ENCODE measurements around the gene POU3F2. TPM values are rescaled to one million over a fixed set of nuclear protein-coding genes. Genes with fewer than 3 reads are reported as not detected.

POU3F2 gene
- total and polyA plus RNA-seq, 5 donors = 0.05 TPM; not detected in 4

GRCh38 chr6:98831959-98832283 is 2.5 kb upstream of the POU3F2 start:
- H3K4me1 ChIP-seq (ENCODE audit: control insufficient read depth, insufficient read depth, low read length) = peaks cover 7% of the 10 kb centered on the region

GRCh38 chr6:98832284-98833056 is 1.9 kb upstream of the POU3F2 start:
- WGBS = 1% methylated on average over 59 of the region's 59 CpGs
- Histone ChIP-seq H3K4me3 (ENCODE audit: low read length) (peak overlapping the region; percentile 79), H3K4me1 (ENCODE audit: control insufficient read depth, insufficient read depth, low read length) (peaks cover 7% of the 10 kb centered on the region), H3K9me3 (ENCODE audit: control insufficient read depth, low read length) (no peaks in the 10 kb centered on the region), H3K27ac (ENCODE audit: low read length) (no peak overlapping the region), H3K27me3 (ENCODE audit: control insufficient read depth, insufficient read depth) (no peaks in the 10 kb centered on the region)
- ATAC-seq (peak in 1 of 2 donors; percentile 46), DNase-seq (no peak)
- intact Hi-C loops (cut with DNase I) = no loop called here

More at GRCh38 chr6:98831959-98832283, 2.5 kb upstream of the POU3F2 start:
- DNase-seq (no peak), ATAC-seq (no peak)
- Histone ChIP-seq H3K4me3 (ENCODE audit: low read length) (peak overlapping the region; percentile 11), H3K27me3 (ENCODE audit: control insufficient read depth, insufficient read depth) (no peaks in the 10 kb centered on the region), H3K27ac (ENCODE audit: low read length) (no peak overlapping the region), H3K9me3 (ENCODE audit: control insufficient read depth, low read length) (no peaks in the 10 kb centered on the region)
- intact Hi-C loops (cut with DNase I) = no loop called here
- WGBS = 2% methylated on average over 11 of the region's 11 CpGs

- no peaks in the 10 kb centered on the region for H3K9me3 ChIP-seq (ENCODE audit: control insufficient read depth, low read length)
- WGBS = 2% methylated on average over 26 of the region's 26 CpGs
- ATAC-seq (peak; percentile 59 to 60), DNase-seq (peak in 1 of 3 donors; percentile 67)
- intact Hi-C loops (cut with DNase I) = no loop called here
- H3K27ac ChIP-seq (ENCODE audit: low read length) = no peak overlapping the region
- H3K4me3 ChIP-seq (ENCODE audit: low read length) = peak overlapping the region; percentile 79
- peaks cover 7% of the 10 kb centered on the region for H3K4me1 ChIP-seq (ENCODE audit: control insufficient read depth, insufficient read depth, low read length)
- no peaks in the 10 kb centered on the region for H3K27me3 ChIP-seq (ENCODE audit: control insufficient read depth, insufficient read depth)
Measured at GRCh38 chr6:98833057-98833306, 1.4 kb upstream of the POU3F2 start.

GRCh38 chr6:98833307-98834059 is 891 bp upstream of the POU3F2 start:
- no peaks in the 10 kb centered on the region for H3K27me3 ChIP-seq (ENCODE audit: control insufficient read depth, insufficient read depth)
- intact Hi-C loops (cut with DNase I) = no loop called here
- DNase-seq = no peak
- under 1% methylated on average over 42 of the region's 42 CpGs for WGBS
- H3K4me3 ChIP-seq (ENCODE audit: low read length) = peak overlapping the region; percentile 79
- no peaks in the 10 kb centered on the region for H3K9me3 ChIP-seq (ENCODE audit: control insufficient read depth, low read length)
- H3K4me1 ChIP-seq (ENCODE audit: control insufficient read depth, insufficient read depth, low read length) = peaks cover 7% of the 10 kb centered on the region
- ATAC-seq = peak; percentile 33 to 36
- no peak overlapping the region for H3K27ac ChIP-seq (ENCODE audit: low read length)

GRCh38 chr6:98835149-98836024 is 1.0 kb downstream of the POU3F2 start:
- Histone ChIP-seq H3K4me1 (ENCODE audit: control insufficient read depth, insufficient read depth, low read length) (peaks cover 7% of the 10 kb centered on the region), H3K27me3 (ENCODE audit: control insufficient read depth, insufficient read depth) (peaks cover 8% of the 10 kb centered on the region), H3K9me3 (ENCODE audit: control insufficient read depth, low read length) (no peaks in the 10 kb centered on the region), H3K4me3 (ENCODE audit: low read length) (peak overlapping the region; percentile 79), H3K27ac (ENCODE audit: low read length) (no peak overlapping the region)
- ATAC-seq = no peak
- intact Hi-C loops (cut with DNase I) = no loop called here
- peak in 1 of 3 donors; percentile 51 for DNase-seq
- 2% methylated on average over 76 of the region's 76 CpGs for WGBS

GRCh38 chr6:98836025-98836961 is 1.9 kb downstream of the POU3F2 start:
- Histone ChIP-seq H3K9me3 (ENCODE audit: control insufficient read depth, low read length) (no peaks in the 10 kb centered on the region), H3K27ac (ENCODE audit: low read length) (no peak overlapping the region), H3K4me3 (ENCODE audit: low read length) (peak overlapping the region; percentile 5), H3K27me3 (ENCODE audit: control insufficient read depth, insufficient read depth) (peaks cover 8% of the 10 kb centered on the region), H3K4me1 (ENCODE audit: control insufficient read depth, insufficient read depth, low read length) (peaks cover 7% of the 10 kb centered on the region)
- no peak for ATAC-seq
- DNase-seq = no peak
- 6% methylated on average over 23 of the region's 23 CpGs for WGBS
- intact Hi-C loops (cut with DNase I) = no loop called here

GRCh38 chr6:98836962-98837944 is 2.9 kb downstream of the POU3F2 start:
- no peak for ATAC-seq
- peaks cover 8% of the 10 kb centered on the region for H3K27me3 ChIP-seq (ENCODE audit: control insufficient read depth, insufficient read depth)
- WGBS = 23% methylated on average over 9 of the region's 9 CpGs

GRCh38 chr6:98838032-98838431 is 3.7 kb downstream of the POU3F2 start:
- Histone ChIP-seq H3K4me3 (ENCODE audit: low read length) (no peak overlapping the region), H3K9me3 (ENCODE audit: control insufficient read depth, low read length) (no peaks in the 10 kb centered on the region), H3K27ac (ENCODE audit: low read length) (no peak overlapping the region), H3K27me3 (ENCODE audit: control insufficient read depth, insufficient read depth) (peaks cover 8% of the 10 kb centered on the region), H3K4me1 (ENCODE audit: control insufficient read depth, insufficient read depth, low read length) (peaks cover 2% of the 10 kb centered on the region)
- DNase-seq = no peak
- no peak for ATAC-seq
- intact Hi-C loops (cut with DNase I) = no loop called here
- WGBS = 30% methylated on average over 4 of the region's 4 CpGs

More at GRCh38 chr6:98836962-98837944, 2.9 kb downstream of the POU3F2 start:
- H3K4me3 ChIP-seq (ENCODE audit: low read length) = no peak overlapping the region
- no peak overlapping the region for H3K27ac ChIP-seq (ENCODE audit: low read length)
- intact Hi-C loops (cut with DNase I) = no loop called here
- peaks cover 6% of the 10 kb centered on the region for H3K4me1 ChIP-seq (ENCODE audit: control insufficient read depth, insufficient read depth, low read length)
- DNase-seq = no peak
- no peaks in the 10 kb centered on the region for H3K9me3 ChIP-seq (ENCODE audit: control insufficient read depth, low read length)

- no peak for ATAC-seq
- peaks cover 3% of the 10 kb centered on the region for H3K4me1 ChIP-seq (ENCODE audit: control insufficient read depth, insufficient read depth, low read length)
- 33% methylated on average over 1 of the region's 1 CpG for WGBS
Measured at GRCh38 chr6:98838975-98839374, 4.6 kb downstream of the POU3F2 start.

More at GRCh38 chr6:98838975-98839374, 4.6 kb downstream of the POU3F2 start:
- intact Hi-C loops (cut with DNase I) = no loop called here
- Histone ChIP-seq H3K4me3 (ENCODE audit: low read length) (no peak overlapping the region), H3K27me3 (ENCODE audit: control insufficient read depth, insufficient read depth) (peaks cover 8% of the 10 kb centered on the region), H3K27ac (ENCODE audit: low read length) (no peak overlapping the region), H3K9me3 (ENCODE audit: control insufficient read depth, low read length) (no peaks in the 10 kb centered on the region)
- no peak for DNase-seq
